ENCODE results near the gene GAL3ST2.
"Not testable (repeated sequence)": the region's sequence is repeated elsewhere in the genome, so short reads cannot be mapped to it uniquely, and the experiment has no call there.

Gene GAL3ST2

GRCh38 chr2:241776336-241777169, at the start of gene GAL3ST2:
Gene GAL3ST2 (plus strand): TSS chr2:241776822. CDS start chr2:241776956, 134 bp downstream.
- DNase-seq (ENCODE audit: low read depth in 2 of 2) = no peak

GRCh38 chr2:241728000-241728399, 48.6 kb upstream of the GAL3ST2 start:
- DNase-seq (ENCODE audit: low read depth in 2 of 2) = no peak

- no peak for DNase-seq (ENCODE audit: low read depth in 2 of 2)
Measured at GRCh38 chr2:241728627-241729026, 48.0 kb upstream of the GAL3ST2 start.

GRCh38 chr2:241729868-241730267, 46.8 kb upstream of the GAL3ST2 start:
- DNase-seq (ENCODE audit: low read depth in 2 of 2) = no peak

- DNase-seq (ENCODE audit: low read depth in 2 of 2) = no peak
Measured at GRCh38 chr2:241730671-241731293, 45.8 kb upstream of the GAL3ST2 start.

GRCh38 chr2:241732513-241733186, 44.0 kb upstream of the GAL3ST2 start:
- peak; percentile 56 to 63 for DNase-seq (ENCODE audit: low read depth in 2 of 2)

GRCh38 chr2:241733391-241734207, 43.0 kb upstream of the GAL3ST2 start:
- DNase-seq (ENCODE audit: low read depth in 2 of 2) = no peak

DNA sequence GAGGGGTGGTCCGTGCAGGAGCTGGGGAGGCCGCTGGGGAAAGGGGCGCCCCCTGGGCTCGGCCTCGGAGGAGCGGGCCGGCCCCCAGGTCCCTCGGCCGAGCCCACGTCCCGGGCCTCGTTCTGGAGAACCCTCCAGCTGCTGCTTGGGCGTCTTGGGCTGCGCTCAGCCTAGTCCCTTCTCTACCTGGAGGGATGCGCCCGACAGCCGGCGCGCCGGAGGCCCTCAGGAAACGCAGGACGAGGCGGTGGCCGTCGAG, 42.5 kb upstream of the GAL3ST2 start:
- DNase-seq (ENCODE audit: low read depth in 2 of 2) = no peak

DNA sequence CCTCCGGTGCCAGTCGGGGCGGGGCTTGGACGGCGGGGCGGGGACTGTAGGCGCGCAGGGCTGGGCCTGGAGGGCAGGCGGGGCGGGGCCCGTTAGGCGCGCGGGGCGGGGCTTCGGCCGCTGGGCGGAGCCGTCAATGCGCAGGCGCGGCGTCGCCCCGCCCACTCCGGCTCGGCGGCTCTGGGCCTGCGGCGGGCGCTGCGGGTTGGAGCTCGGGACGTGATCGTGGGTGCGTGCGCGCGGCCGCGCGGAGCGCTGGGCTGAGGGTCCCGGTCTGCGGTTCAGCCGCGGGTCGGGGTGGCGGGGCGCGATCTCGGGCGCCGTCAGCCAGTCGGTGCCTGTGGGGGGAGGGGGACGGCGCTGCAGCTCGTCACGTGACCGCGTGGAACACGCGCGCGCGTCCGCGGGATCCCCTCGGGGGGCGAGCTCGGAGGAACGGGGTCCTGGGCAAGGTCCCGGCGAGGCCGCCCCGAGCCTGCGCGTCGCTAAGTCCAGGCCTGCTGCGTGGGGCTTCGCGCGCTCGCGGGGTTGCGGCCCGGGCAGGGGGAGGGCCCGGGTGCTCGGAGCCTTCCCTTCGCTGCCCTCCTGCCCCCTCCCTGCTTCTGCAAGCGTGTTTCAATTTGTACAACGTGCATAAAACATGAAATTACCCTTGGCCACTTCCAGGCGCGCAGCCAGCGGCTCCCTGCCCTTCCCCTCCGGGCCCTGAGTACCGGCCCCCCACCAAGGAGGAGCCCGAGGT, 42.0 kb upstream of the GAL3ST2 start, which contains the start of gene D2HGDH:
Gene D2HGDH (plus strand): TSS at position 164 of the 742 bp plus-strand sequence. CDS start 595 bp downstream, outside the sequence.
- DNase-seq (ENCODE audit: low read depth in 2 of 2) = peak; percentile 85 to 91

DNA sequence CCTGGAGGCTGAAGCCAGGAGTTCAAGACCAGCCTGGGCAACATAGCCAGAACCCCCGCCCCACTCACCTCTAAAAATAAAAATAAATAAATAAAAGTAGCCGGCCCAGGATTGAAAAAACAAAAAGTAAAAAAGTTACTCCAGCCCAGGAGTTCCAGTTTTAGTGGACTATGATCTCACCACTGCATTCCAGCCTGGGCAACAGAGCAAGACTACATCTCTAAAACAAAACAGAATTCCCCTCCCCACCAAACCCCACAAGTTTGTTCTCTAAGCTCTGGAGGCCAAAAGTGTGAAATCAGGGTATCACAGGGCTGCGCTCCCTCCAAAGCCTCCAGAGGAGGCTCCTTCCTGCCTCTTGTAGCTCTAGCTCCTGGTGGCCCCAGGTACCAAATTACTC, 40.5 kb upstream of the GAL3ST2 start:
- no peak for DNase-seq (ENCODE audit: low read depth in 2 of 2)

DNA sequence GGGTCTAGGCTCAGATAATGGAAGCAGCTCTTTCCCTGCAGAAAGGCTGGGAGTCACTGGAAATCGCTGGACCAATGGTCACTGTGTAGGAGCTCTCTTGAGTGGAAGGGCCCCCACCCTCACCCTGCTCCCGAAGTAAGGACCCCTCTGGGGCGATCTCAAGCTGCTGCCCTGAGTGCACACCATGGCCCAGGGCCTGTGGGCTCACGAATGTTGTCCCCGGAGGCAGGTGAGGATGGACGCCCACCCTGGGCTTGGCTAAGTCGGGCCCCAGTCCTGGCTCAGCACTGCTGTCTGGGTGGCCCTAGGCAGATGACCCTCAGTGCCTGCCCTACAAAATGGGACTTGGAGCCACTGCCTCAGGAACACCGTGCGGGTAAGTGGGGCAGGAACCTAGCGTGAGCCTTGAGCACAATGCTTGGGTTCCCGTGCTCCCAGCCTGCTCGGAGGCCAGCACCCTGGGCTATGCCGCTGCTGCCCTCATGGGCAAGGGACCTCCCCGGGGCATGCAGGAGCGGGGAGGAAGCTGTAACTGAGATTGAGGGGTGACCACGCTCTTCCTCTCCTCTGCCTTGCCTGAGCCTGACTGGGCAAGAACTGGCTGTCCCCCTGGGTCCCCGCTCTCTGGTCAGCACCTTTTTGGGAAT, 38.5 kb upstream of the GAL3ST2 start:
- DNase-seq (ENCODE audit: low read depth in 2 of 2) = no peak

DNA sequence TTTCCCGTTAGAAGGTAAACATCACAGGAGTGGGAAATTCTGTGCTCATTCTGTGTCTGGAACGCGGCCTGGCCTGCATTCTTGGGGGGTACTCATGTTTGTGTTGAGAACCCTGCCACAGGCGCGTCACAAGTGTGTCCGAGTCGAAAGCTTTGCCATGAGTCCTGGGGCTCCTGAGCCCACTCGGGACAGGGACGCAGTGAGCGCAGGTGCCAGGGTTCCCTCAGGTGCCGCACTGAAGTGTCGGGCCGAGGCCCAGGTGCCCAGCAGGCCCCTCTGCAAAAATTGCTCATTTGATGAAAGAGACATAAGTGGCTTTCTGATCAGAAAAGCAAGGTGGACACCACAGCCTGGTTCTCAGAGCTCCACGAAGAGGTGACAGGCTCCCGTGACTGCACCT, 37.4 kb upstream of the GAL3ST2 start:
- no peak for DNase-seq (ENCODE audit: low read depth in 2 of 2)

DNA sequence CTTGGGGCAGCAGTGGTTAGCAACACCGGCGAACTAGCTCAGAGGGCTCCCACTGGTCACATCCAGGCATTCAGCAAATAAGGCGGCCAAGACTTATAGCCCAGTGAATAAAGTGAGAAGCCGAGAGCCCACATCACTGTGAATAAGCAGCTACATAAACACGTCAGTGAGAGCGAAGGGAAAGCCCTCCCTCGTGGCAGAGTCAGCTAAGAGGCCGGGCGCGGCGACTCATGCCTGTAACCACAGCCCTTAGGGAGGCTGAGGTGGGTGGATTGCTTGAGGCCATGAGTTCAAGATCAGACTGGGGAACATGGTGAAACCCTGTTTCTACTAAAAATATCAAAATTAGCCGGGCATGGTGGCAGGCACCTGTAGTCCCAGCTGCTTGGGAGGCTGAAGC, 37.0 kb upstream of the GAL3ST2 start:
- DNase-seq (ENCODE audit: low read depth in 2 of 2) = peak; percentile 69 to 72

- peak in 1 of 2 donors; percentile 27 for DNase-seq (ENCODE audit: low read depth in 2 of 2)
Measured at GRCh38 chr2:241741016-241741415, 35.6 kb upstream of the GAL3ST2 start.

DNA sequence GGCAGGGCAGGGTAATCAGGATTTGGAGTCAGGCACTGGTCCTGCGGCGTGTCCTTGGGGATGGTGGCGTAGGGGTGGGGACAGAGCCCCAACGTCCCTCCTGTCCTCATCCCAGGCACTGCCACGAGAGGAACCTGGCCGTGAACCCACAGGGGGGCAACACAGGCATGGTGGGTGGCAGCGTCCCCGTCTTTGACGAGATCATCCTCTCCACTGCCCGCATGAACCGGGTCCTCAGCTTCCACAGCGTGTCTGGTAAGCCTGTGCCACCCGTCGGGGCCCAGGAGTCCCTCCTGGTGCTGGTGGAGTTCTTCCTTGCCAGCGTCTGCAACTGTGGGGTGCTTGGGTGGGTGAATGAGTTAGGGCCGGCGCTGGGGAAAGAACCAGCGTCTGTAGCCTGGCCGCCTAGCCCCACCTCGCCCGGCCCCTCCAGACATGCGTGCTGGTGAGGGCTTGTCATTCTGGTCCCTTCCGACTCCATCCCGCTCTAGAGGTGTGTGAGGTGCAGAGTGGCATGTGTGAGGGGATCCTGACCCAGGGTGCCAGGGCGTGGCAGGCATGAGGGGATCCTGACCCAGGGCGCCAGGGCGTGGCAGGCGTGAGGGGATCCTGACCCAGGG, 34.2 kb upstream of the GAL3ST2 start:
- no peak for DNase-seq (ENCODE audit: low read depth in 2 of 2)

DNA sequence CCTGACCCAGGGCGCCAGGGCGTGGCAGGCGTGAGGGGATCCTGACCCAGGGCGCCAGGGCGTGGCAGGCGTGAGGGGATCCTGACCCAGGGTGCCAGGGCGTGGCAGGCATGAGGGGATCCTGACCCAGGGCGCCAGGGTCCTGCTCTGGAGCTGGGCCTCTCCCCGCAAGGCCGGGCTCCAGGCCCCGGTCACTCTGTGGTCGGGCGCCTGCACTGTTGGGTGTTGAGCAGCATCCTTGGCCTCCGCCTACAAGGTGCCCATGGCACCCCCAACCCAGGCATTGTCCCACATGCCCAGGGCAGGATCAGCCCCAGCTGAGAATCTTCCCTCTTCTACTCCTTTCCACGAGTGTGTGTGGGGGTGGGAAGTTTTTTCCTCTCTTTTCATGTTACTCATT, 33.6 kb upstream of the GAL3ST2 start:
- not testable (repeated sequence) for DNase-seq (ENCODE audit: low read depth in 2 of 2)

DNA sequence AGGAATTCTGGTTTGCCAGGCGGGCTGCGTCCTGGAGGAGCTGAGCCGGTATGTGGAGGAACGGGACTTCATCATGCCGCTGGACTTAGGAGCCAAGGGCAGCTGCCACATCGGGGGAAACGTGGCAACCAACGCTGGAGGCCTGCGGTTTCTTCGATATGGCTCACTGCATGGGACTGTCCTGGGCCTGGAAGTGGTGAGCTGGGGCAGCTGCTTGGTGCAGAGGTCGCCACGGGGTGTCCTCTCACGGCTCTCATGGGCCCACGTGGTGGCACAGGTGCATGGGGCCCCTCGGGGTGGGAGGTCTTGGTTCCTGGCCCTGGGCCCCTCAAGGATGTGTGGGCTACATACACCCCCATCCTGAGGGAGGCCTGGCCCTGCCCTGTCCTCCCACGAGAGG, 33.0 kb upstream of the GAL3ST2 start:
- no peak for DNase-seq (ENCODE audit: low read depth in 2 of 2)

- no peak for DNase-seq (ENCODE audit: low read depth in 2 of 2)
Measured at GRCh38 chr2:241744028-241744754, 32.4 kb upstream of the GAL3ST2 start.

DNA sequence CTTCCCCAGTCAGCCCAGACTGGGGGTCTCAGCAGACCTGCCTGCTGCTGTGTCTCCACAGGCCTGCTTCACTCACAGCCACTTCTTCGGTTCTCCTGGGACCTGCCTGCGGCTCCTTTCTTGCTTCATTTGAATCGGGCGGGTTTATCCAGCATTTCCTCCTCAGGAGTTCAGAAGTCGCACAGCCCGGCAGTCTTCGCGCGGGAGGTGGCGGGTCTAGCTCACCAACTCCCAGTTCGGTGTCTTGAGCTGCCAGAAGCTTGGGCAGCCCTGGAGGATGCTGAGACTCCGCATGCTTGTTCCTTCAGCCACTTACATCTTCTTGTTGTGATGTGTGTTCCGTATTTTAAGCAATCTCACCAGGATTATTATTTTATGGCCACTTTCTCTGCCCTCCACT, 31.3 kb upstream of the GAL3ST2 start:
- DNase-seq (ENCODE audit: low read depth in 2 of 2) = no peak

GRCh38 chr2:241746084-241746483, 30.5 kb upstream of the GAL3ST2 start:
- no peak for DNase-seq (ENCODE audit: low read depth in 2 of 2)

Data from stimulated activated CD8-positive, alpha-beta memory T cell treated with anti-CD3 and anti-CD28 coated beads, Interleukin-15, amount 100 ng/mL, for 48 hours (primary cell).